Measurements from ENCODE around the gene HLA-DOB. TPM values are rescaled to one million over a fixed set of nuclear protein-coding genes. Genes with fewer than 3 reads are reported as not detected.

HLA-DOB gene
- total and polyA plus RNA-seq, 2 of the 13 experiments (the other 11 are each of a cell fraction or from before 2014, with no cell fraction given), result not detected

GRCh38 chr6:32853541-32854375, 37.0 kb upstream of the HLA-DOB start, which contains the start of the genes PSMB9 and TAP1 (continued):
- peak; percentile 60; the same call in 1 of the 2 replicates for TF ChIP-seq THRA (CRISPR knock-in tag; IDR thresholded peaks at IDR 0.05; ENCODE audit: borderline replicate concordance)
- peak; percentile 66; the same call in 1 of the 2 replicates for TF ChIP-seq RXRB (CRISPR knock-in tag; IDR thresholded peaks at IDR 0.05; ENCODE audit: borderline replicate concordance)
- TF ChIP-seq ZNF674 (CRISPR knock-in tag; IDR thresholded peaks at IDR 0.05; ENCODE audit: low read depth), result peak; percentile 78; the same call in 1 of the 2 replicates
- no peak; the same call in none of the 2 replicates for TF ChIP-seq ZNF709 (CRISPR knock-in tag; IDR thresholded peaks at IDR 0.05)
- no peak; the same call in 1 of the 2 replicates for TF ChIP-seq ETS1 (CRISPR knock-in tag; IDR thresholded peaks at IDR 0.05)
- TF ChIP-seq ZNF746 (CRISPR knock-in tag; IDR thresholded peaks at IDR 0.05), result no peak; the same call in 1 of the 2 replicates
- peak; percentile 72 for TF ChIP-seq PATZ1 (CRISPR knock-in tag; IDR thresholded peaks at IDR 0.05)
- TF ChIP-seq TOE1 (CRISPR knock-in tag; IDR thresholded peaks at IDR 0.05), result 0 out of 2 replicates have a peak, but pooled peaks have one; percentile 28
- TF ChIP-seq PHF21A (CRISPR knock-in tag; IDR thresholded peaks at IDR 0.05), result peak; percentile 83
- TF ChIP-seq ZNF530 (CRISPR knock-in tag; IDR thresholded peaks at IDR 0.05; ENCODE audit: low read depth), result no peak
- TF ChIP-seq GPN1 (CRISPR knock-in tag; IDR thresholded peaks at IDR 0.05; ENCODE audit: borderline replicate concordance), result no peak
- no peak for TF ChIP-seq PAF1 (CRISPR knock-in tag; IDR thresholded peaks at IDR 0.05)
- TF ChIP-seq ZFP82 (CRISPR knock-in tag; IDR thresholded peaks at IDR 0.05; ENCODE audit: borderline replicate concordance), result peak; percentile 63; the same call in 1 of the 2 replicates
- TF ChIP-seq BCL3 (CRISPR knock-in tag; IDR thresholded peaks at IDR 0.05), result peak; percentile 77
- TF ChIP-seq UBTF (CRISPR knock-in tag; IDR thresholded peaks at IDR 0.05), result peak; percentile 93
- no peak for TF ChIP-seq ZSCAN5A (CRISPR knock-in tag; IDR thresholded peaks at IDR 0.05; ENCODE audit: borderline replicate concordance)
- peak; percentile 87; the same call in 1 of the 2 replicates for TF ChIP-seq CC2D1A (CRISPR knock-in tag; IDR thresholded peaks at IDR 0.05)

Measured in HepG2 (cell line).